ACHN (cell line): ENCODE measurements around the gene KLHDC7B.
"Not testable (repeated sequence)": the region's sequence is repeated elsewhere in the genome, so short reads cannot be mapped to it uniquely, and the experiment has no call there.

Experiments used
- DNase-seq: peaks from one replicate; pipeline ENCODE4 v3.0.0-alpha.2; 2015
- in situ Hi-C: cut with HindIII; loops from 2 replicates; pipeline ENCODE4 v1.10.0; 2017; ENCODE audit warnings: low sequenced_read_pairs, low pct_ligation_motif_present, low pct_unique_long_range_greater_than_20kb

Gene KLHDC7B

DNA sequence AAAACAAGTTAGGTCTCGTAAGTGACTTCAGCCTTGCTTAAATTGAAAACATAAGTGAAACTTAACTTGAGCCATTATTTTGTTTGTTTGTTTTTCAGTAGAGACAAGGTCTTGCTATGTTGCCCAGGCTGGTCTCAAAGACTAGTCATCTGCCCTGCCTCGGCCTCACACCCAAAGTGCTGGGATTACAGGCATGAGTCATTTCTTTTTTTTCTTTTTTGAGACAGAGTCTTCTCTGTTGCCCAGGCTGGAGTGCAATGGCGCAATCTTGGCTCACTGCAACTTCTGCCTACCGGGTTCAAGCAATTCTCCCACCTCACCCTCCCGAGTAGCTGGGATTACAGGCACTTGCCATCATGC, 4.1 kb upstream of the KLHDC7B start:
- peak; percentile 20 for DNase-seq
- in situ Hi-C loops, result not testable (repeated sequence)

DNA sequence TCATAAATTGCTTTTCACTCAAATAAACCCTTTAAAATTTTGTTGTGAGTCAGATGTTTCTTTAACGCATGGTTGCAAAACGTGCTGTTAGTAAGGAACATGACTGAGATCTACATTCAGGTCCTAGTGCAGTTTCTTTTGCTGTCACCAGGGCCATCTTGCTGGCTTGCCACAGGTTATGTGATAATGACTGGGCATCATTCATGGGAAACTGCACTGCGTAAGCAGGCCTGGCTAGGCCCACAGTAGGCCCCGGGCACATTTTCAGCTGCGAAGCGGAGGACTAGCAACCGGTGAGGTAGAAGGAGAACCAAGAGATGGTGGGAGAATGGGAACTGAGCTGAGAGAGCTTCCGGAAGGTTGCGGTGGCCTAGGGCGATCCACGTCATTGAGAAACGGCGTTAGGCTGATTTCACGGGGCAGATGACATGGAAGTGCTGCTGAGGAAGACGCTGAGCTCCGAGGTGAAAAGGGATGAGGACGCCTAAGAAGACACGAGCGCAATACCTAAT, 3.2 kb upstream of the KLHDC7B start:
- no peak for DNase-seq
- in situ Hi-C loops, result no loop called here

DNA sequence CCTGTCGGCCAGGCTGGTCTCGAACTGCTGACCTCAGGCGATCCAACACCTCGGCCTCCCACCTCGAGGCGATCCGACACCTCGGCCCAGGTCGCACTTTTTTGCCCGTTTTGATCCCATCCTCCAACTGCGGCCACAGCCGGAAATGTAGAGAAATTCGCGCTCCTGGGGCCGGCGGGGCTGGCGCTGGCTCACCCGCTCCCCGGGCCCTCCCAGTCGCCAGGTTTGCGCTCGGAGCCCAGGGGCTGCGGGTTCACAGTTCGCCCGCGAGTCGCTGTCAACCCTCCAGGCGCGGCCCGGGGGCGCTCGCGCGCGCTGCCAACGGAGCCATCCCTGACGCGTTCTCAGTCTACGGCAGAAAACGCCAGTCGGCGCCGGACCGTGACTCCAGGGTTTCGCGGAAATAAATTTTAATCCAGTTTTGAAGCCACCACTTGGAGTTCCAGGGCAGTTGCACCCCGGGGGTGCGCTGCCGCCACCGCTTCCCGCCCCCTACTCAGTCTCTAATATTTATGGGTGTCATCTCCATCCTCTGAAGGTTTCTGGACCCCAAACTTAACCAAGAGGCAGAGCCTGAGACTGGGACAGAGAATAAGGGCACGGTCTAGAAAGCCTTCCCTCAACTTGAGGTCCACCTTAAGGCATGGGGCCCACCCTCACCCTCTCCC, 1.5 kb upstream of the KLHDC7B start:
- peak; percentile 81 for DNase-seq
- in situ Hi-C loops, result no loop called here

DNA sequence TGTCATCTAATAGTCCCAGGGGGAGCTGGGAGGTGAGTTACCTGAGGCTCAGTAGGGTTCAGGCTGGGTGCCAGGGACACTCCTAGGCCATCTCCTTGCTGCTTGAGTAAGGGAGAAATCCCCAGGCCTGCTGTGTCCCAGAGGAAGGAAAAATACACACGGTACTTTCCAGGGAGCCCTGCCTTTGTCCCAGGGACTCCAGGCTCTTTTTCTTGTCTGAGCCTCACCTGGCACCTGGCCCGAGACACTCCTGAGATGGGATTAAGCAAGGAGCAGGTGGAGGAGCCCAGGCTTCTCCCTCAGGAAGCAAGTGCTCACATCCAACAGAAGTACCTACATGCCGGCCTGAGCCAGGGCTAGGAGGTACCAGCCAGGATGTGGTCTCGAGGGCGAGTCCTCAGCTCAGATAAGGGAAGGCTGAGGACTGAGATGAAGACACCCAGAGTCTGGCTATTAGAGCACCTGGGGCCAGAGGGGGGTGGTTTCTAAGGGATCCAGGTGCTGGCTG, 899 bp upstream of the KLHDC7B start:
- no peak for DNase-seq
- in situ Hi-C loops, result no loop called here

DNA sequence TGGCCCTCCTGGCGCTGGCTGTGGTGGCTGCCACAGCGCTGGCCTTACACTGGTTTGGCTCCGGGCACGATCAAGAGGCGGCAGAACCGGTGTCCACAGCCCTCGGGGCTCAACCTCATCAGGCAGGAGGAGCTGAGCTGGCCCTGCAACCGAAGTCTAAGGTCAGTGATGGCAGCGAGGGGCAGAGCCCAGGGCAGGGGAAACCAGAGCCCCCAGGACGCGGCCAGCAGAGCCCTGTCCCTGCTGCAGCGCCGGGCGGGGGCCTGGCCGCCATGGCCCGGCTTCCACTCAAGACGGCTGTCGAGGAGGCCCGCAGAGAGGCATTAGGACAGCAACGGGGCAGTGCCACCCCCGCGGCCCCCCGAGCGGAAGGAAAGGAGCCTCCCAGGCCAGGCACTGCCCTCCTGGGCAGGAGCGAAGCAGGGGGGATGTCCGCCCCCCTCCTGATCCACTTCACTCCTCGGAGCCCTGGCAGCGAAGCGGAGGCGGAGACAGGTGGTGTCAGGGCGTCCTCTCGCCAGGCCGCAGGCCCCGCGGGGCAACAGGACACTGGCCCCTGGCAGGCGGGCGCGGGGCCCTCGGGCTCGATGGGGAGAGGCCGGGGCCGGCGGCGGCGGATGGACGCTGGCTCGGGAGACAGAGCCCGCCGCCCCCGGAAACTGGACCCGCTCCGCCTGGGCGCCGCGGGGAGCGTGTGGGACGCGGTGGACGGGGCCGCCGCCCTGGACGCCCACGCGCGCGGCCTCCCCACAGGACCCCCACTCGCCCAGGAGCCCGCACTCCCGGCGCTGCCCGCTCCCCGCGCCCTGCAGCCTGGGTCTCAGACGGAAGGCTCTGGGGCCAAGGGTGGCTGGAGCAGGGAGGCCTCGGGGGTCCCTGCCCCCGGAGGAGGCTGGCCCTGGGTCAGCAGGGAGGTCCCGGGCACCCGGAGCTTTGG, 895 bp downstream of the KLHDC7B start:
- DNase-seq, result no peak
- in situ Hi-C loops, result no loop called here

DNA sequence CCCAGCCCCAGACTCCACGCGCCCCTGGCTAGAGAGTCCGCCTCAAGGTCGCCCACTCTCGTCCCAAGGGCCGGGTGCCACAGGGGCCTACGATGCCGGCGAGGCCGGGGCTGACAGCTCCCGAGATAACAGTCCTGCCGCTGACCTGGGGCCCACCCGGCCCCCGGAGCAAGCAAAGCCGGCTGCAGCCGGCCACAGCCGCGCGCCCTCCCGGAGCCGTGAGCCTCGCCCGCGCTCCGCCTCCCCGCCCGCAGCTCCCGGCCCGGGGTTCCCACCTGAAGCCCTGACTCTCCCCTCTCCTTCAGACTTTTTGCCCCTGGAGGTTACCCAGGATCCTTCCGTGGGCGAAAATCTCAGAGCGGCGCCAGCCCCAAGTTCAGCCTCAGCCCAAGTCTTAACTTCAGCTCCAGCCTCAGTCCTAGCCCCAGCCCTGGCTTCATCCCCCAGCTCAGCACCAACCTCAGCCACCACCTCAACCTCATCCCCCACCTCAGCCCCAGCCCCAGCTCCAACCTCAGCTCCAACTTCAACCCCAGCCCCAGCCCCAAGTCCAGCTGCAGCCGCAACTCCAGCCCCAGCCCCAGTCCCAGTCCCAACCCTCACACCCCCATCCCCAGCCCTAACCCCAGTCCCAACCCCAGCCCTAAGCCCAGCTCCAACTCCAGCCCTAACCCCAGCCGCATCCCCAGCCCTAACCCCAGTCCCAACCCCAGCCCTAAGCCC, 1.7 kb downstream of the KLHDC7B start:
- in situ Hi-C loops, result no loop called here
- no peak for DNase-seq

DNA sequence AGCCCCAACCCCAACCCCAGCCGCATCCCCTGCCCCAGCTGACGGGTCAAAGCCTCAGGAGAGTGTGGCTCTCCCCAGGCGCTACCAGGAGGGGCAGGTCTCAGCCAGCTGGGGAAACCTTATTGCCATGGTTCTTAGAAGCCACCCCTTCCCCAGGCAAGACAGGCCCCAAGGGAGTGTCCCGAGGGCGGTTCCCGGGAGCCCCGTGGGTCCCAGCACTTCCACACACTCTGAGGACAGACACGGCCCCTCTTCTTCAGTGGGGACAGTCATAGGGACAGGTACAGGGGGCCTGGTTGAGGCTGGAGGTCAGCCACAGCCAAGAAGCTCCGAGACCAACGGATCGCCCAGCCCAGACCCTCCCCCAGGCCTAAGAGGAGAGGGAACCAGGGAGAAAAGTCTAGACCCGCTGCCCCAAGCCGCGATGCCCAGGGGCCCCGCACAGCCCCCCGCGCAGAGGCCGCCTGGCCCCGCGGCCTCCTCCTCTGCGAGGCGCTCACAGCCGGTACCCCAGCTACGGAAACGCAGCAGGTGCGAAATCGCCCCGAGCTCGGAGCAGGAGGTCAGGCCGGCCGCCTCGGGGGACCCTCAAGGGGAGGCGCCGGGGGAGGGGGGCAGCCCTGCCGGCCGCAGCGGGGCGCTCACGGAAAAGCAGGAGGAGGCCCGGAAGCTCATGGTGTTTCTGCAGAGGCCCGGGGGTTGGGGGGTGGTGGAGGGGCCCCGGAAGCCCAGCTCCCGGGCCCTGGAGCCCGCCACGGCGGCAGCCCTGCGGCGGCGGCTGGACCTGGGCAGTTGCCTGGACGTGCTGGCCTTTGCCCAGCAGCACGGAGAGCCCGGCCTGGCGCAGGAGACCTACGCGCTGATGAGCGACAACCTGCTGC, 2.6 kb downstream of the KLHDC7B start:
- in situ Hi-C loops, result no loop called here
- DNase-seq, result no peak

DNA sequence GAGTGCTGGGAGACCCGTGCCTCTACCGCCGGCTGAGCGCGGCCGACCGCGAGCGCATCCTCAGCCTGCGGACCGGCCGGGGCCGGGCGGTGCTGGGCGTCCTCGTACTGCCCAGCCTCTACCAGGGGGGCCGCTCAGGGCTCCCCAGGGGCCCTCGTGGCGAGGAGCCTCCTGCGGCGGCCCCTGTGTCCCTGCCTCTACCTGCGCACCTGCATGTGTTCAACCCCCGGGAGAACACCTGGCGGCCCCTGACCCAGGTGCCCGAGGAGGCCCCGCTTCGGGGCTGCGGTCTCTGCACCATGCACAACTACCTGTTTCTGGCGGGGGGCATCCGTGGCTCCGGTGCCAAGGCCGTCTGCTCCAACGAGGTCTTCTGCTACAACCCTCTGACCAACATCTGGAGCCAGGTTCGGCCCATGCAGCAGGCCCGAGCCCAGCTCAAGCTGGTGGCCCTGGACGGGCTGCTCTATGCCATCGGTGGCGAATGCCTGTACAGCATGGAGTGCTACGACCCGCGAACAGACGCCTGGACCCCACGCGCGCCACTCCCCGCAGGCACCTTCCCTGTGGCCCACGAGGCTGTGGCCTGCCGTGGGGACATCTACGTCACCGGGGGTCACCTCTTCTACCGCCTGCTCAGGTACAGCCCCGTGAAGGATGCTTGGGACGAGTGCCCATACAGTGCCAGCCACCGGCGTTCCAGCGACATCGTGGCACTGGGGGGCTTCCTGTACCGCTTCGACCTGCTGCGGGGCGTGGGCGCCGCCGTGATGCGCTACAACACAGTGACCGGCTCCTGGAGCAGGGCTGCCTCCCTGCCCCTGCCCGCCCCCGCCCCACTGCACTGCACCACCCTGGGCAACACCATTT, 3.5 kb downstream of the KLHDC7B start:
- DNase-seq, result no peak
- in situ Hi-C loops, result no loop called here

DNA sequence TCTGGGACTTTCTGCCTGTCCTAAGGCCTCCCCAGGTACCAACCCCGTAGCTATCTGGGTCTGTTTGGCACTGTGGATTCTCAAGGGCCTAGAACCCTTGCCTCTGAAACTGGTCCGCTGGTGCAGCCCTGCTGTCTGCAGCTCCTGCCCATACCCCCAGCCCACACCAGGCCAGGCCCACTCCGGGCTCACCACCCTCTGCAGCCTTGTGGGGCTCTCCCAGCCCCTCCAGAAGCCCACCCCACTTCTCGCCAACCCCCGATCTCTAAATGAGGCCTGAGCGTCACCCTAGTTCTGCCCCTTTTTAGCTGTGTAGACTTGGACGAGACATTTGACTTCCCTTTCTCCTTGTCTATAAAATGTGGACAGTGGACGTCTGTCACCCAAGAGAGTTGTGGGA, 4.7 kb downstream of the KLHDC7B start:
- in situ Hi-C loops, result no loop called here
- DNase-seq, result no peak

DNA sequence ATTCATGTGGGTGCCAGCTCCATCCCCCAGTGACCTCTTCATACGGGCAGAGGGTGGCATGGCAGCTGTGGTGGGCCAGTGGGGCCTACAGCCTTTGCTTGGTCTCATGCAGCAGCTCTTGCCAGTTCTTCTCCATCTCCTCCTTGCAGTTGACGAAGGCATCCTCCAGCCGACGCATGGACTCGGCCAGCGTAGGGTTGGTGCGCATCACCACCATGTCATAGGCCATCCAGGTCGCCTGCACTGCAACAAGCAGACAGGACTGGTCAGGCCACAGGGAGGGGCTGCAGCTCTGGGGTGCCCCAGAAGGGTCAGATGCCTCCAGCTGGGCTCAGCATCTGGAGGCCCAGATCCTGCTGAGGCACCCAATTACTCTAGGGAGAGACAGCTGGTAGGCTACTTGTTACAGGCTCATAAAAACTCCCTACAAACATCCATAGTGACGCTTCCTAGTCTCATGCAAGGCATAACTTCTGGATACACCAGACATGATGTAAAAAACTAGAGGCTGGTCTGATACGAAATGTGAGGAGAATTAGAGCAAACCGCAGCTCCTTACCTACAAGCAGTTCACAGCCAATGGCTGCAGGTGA, 5.6 kb downstream of the KLHDC7B start:
- DNase-seq, result no peak
- in situ Hi-C loops, result no loop called here

DNA sequence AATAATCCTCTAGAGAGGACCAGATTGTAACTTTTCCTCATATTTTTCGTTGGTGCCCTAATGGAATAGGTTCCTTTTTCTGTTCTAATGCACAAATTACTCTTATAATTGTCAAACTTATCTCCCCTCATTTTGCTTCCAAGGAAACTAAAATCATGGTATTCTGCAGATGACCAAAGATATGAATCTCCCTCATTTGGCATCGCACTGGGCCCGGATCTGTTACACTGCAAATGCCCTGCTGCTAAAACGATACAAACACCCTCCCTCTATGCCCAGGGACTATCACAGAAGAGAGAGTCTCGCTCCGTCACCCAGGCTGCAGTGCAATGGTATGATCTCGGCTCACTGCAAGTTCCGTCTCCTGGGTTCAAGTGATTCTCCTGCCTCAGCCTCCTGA, 7.6 kb downstream of the KLHDC7B start:
- no peak for DNase-seq
- in situ Hi-C loops, result no loop called here

DNA sequence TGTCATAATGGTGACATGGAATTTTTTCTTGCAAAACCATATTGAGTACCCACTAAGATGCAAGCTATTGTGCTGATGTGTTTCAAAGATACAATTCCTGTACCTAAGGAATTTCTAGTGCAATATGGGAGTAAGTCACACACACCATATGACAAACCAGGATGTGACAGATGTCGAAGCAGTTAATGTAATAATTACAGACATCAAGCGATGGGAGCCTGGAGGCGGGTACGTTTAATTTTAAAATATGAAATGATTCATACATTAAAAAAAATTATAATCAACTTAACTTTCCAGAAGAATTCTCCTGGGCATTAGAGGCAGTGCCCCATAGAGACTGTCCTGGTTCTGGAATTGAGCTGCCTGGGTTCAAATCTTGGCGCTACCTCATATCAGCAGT, 11.0 kb downstream of the KLHDC7B start:
- no peak for DNase-seq
- in situ Hi-C loops, result no loop called here

DNA sequence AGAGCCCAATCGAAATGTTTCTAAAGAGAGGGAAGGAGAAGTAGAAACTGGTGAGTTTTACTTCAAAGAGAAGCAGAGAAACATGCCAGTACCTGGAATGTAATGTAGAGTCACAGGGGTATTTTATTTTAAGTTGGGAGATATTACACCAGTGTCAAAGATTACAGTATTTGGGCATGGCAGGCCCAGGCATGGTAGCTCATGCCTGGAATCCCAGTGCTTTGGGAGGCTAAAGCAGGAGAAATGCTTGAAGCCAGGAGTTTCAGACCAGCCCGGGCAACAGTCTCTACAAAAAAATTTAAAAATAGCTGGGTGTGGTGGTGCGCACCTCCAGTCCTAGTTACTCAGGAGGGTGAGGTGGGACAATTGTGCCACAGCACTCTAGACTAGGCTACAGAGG, 14.3 kb downstream of the KLHDC7B start:
- DNase-seq, result no peak
- in situ Hi-C loops, result no loop called here

DNA sequence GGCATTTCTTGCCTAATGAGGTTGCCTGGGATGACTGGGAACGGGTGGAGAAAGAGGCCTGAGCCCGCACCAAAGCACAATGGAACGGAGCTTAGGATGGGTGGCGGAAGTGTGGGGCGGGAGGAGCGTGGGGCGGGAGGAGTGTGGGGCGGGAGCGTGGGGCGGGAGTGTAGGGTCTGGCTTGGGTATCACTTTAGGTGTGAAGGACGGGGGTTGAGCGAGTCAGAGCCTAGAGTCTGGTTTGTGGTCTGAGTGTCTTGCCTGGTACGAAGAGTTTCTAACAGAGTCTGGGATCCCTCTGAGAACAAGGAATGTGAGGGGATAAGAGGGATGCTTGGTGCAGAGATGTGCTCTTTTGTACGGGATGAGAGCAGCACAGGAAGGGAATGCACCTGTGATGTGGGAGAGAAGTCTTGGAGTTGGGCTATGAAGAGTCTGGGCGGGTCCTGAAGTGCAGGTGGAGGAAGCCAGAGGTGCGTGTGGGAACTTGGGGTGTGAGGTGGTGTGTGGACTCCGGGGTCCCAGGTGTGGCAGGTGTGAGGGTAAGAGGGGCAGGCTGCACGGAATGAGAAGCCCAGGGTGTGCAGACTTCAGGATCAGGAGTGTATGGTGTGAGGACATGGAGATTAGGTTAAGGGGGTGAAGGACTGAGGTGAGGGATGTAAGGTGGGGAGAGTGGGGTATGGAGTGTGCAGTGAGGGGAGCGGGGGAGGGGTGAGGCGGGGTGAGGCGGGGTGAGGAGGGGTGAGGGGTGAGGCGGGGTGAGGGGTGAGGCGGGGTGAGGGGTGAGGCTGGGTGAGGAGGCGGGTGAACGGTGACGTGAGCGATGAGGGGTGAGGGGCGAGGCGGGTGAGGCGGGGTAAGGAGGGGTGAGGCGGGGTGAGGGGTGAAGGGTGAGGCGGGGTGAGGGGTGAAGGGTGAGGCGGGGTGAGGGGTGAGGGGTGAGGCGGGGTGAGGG, 16.0 kb downstream of the KLHDC7B start:
- DNase-seq, result no peak
- in situ Hi-C loops, result no loop called here

DNA sequence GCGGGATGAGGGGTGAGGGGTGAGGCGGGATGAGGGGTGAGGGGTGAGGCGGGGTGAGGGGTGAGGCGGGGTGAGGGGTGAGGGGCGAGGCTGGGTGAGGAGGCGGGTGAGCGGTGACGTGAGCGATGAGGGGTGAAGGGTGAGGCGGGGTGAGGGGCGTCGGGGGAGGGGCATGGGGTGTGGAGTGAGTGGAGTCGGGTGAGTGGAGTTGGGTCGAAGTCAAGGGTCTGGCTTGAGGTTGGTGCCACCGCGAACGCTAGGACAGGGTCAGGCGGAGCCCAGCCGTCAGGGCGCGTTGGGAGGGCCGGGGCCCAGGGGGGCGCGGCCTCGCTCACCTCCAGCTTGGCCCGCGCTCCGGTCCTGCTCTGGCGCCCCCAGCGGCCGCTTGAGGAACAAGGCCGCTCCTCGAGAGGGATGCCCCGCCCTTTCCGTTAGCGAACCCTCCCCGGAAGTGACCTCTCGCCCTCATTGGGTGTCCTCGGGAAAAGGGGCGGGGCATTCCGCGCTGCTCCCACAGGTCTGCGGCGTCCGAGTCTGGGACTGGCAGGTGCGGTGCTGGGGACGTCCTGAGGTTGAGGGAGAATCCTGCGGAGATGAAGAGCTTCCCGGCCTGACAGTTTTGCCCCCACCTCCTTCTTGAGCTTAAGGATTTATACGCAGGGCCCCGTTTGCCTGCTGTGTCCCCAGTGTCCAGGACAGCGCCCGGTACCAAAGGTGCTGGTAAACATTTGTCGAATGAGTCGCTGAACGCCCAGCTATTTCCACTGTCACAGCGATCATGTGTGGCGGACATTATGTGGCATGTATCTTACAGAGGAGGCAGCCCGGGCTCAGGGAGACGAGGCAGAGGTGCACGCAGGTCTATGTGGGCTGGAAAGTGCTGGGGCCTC, 17.1 kb downstream of the KLHDC7B start, which contains the start of gene SYCE3:
TSS of gene SYCE3 (minus strand) at position 397 of the 890 bp plus-strand sequence. CDS start 6,514 bp downstream, outside the sequence.
- in situ Hi-C loops, result no loop called here
- peak; percentile 92 for DNase-seq
